Left ventricle myocardium inferior (tissue), 1 donor: Measurements from ENCODE around the gene ANKH. TPM values are rescaled to one million over a fixed set of nuclear protein-coding genes. Genes with fewer than 3 reads are reported as not detected.
"Not testable (repeated sequence)": the region's sequence is repeated elsewhere in the genome, so short reads cannot be mapped to it uniquely, and the experiment has no call there.

ENCODE experiments used
- DNase-seq: peaks from one replicate; pipeline ENCODE4 v3.0.0-alpha.2; 2020
- H3K27ac ChIP-seq: fragments of 200-600 bp; replicated peaks from 2 replicates; pipeline ENCODE4 v1.8.0; 2021
- H3K27me3 ChIP-seq: fragments of 200-600 bp; 2 replicates; pipeline ENCODE4 v1.8.0; 2021; ENCODE audit warnings: low read depth
- H3K36me3 ChIP-seq: fragments of 200-600 bp; 2 replicates; pipeline ENCODE4 v1.8.0; 2021
- H3K4me1 ChIP-seq: fragments of 200-600 bp; 2 replicates; pipeline ENCODE4 v1.8.0; 2021
- H3K4me3 ChIP-seq: fragments of 200-600 bp; 2 replicates; pipeline ENCODE4 v1.8.0; 2021; ENCODE audit warnings: mild to moderate bottlenecking, moderate library complexity
- H3K9me3 ChIP-seq: fragments of 200-600 bp; replicated peaks from 2 replicates; pipeline ENCODE4 v1.8.0; 2021
- intact Hi-C: fragments of 100-400 bp; cut with micrococcal nuclease; formaldehyde crosslinking; loops from one replicate; pipeline ENCODE4 v1.11.0; 2022
- total RNA-seq: library from RNA; stranded (reverse); fragmentation: NEBNext Ultra II Directional; extraction: Animal tissue kit (Norgen Biotek cat#: 25700); gene quantifications from one replicate; pipeline ENCODE4 v1.2.1, GENCODE V29; 2021
- TF ChIP-seq, protein P1 (sequence below): fragments of 200-600 bp; IDR thresholded peaks from 2 replicates; pipeline ENCODE4 v1.8.0; 2021; ENCODE audit warnings: antibody characterized with exemption, mild to moderate bottlenecking, borderline replicate concordance
- donor health status: DM: no; HTN: yes; CAD: no; lungs with severe emphysema.

Gene ANKH
- total RNA-seq, 1 donor from 2014 or later = 227 TPM

DNA sequence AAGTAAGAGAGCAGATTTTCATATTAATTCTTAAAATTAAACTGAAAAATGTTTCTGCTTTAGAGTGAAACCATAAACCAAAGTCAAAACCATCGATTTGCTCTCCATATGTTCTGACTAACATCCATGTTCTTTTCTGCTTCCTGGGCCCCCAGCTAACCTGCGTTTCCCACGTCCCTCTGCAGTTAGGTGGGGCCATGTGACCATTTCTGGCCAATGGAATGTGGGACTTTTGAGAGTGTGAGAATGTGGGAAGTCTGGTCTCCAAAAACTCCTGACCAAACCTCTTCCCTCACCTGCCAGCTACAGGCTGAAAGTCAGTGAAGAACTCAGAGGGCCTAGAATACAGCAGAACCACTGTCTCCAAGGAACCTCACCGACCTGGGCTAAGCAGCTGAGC lies 44.9 kb downstream of the ANKH start:
- H3K27me3 ChIP-seq = no peaks in the 10 kb centered on the region
- H3K4me1 ChIP-seq = peaks cover 79% of the 10 kb centered on the region
- intact Hi-C loops = no loop called here

DNA sequence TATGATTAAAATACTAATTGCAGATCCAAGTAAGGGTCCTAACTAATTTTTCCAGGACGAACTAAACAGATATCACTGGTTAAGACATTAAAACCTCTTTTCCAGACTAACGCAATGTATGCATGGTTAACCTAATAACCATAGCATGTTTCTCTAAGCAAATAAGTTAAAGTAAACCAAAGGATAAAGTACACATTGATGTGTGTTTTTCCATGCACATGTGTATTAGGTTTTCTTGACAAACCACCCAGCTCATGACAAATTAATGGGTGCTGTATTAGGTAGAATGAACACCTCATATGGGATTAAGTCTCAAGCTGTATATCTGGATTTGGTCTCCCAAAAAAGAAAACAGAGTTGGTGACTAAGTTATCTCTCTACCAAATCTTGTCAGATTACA lies 45.6 kb downstream of the ANKH start:
- no peaks in the 10 kb centered on the region for H3K27me3 ChIP-seq
- TF ChIP-seq, protein P1, sequence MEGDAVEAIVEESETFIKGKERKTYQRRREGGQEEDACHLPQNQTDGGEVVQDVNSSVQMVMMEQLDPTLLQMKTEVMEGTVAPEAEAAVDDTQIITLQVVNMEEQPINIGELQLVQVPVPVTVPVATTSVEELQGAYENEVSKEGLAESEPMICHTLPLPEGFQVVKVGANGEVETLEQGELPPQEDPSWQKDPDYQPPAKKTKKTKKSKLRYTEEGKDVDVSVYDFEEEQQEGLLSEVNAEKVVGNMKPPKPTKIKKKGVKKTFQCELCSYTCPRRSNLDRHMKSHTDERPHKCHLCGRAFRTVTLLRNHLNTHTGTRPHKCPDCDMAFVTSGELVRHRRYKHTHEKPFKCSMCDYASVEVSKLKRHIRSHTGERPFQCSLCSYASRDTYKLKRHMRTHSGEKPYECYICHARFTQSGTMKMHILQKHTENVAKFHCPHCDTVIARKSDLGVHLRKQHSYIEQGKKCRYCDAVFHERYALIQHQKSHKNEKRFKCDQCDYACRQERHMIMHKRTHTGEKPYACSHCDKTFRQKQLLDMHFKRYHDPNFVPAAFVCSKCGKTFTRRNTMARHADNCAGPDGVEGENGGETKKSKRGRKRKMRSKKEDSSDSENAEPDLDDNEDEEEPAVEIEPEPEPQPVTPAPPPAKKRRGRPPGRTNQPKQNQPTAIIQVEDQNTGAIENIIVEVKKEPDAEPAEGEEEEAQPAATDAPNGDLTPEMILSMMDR = no peak
- H3K36me3 ChIP-seq = peaks cover 7% of the 10 kb centered on the region
- no peak overlapping the region for H3K27ac ChIP-seq
- no peak for DNase-seq
- H3K4me3 ChIP-seq = no peak overlapping the region
- intact Hi-C loops = no loop called here
- no peaks in the 10 kb centered on the region for H3K9me3 ChIP-seq
- peaks cover 79% of the 10 kb centered on the region for H3K4me1 ChIP-seq

More for the DNA sequence above, 44.9 kb downstream of the ANKH start:
- Histone ChIP-seq H3K36me3 (peaks cover 7% of the 10 kb centered on the region), H3K9me3 (no peaks in the 10 kb centered on the region), H3K27ac (no peak overlapping the region), H3K4me3 (no peak overlapping the region)
- TF ChIP-seq, protein P1 = no peak
- no peak for DNase-seq

DNA sequence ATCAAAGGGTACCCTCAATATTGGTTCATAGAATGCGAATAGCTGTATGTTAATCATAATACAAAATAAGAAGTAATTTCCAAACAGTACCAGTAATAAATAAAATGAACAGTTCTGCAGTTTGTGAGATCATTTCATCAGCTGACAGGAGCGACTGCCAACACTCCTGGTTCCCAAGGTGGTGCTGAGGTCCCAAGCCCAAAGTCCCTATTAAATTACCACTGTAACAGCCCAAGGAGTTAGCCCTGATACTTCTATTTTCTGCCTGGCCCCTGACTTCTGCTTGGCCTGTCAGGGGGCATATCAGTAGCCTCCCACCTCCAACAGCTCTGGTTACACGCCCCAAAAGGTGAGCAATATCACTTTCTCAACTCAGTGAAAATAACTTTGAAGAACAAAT lies 47.1 kb downstream of the ANKH start:
- no peak overlapping the region for H3K4me3 ChIP-seq
- intact Hi-C loops = no loop called here
- no peaks in the 10 kb centered on the region for H3K27me3 ChIP-seq
- H3K4me1 ChIP-seq = peaks cover 71% of the 10 kb centered on the region
- no peaks in the 10 kb centered on the region for H3K9me3 ChIP-seq
- DNase-seq = no peak
- no peak overlapping the region for H3K27ac ChIP-seq
- H3K36me3 ChIP-seq = peaks cover 7% of the 10 kb centered on the region
- TF ChIP-seq, protein P1 = no peak

DNA sequence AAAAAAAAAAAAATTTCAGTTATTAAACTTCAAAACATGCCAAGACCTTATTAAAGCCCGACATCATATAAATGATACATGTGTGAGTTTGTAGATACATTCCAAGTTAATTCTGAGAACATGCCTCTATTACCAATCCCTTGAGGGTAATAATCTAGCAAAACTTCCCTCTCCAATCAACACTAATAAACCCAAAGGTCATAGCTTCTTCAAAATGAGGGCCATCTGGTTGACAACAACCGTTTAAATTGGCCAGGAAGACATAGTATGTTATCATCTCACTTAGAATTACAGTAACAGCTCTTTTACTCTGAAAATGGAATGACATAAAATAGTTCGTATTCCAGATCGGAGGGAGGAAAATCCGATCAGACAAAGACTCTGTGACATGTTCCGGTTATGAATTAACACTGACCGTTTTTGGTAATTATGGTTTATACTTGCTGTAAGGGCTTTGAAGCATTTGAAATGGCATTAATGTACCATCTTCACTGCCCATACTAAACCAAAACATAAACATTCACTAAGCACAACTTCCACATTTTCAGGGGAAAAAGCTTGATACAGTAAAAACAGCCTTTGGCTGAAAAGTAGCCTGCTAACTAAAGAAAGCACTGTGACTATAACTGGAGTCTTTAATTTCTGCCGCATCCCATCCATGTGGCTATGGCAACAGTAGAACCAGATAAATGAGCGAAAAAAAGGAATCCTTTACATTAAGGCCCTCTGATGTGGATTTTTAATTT lies 50.3 kb downstream of the ANKH start:
- Histone ChIP-seq H3K27me3 (no peaks in the 10 kb centered on the region), H3K4me3 (no peak overlapping the region), H3K9me3 (no peaks in the 10 kb centered on the region), H3K27ac (no peak overlapping the region), H3K4me1 (peaks cover 70% of the 10 kb centered on the region), H3K36me3 (no peaks in the 10 kb centered on the region)
- intact Hi-C loops = no loop called here
- TF ChIP-seq, protein P1 = no peak
- no peak for DNase-seq

DNA sequence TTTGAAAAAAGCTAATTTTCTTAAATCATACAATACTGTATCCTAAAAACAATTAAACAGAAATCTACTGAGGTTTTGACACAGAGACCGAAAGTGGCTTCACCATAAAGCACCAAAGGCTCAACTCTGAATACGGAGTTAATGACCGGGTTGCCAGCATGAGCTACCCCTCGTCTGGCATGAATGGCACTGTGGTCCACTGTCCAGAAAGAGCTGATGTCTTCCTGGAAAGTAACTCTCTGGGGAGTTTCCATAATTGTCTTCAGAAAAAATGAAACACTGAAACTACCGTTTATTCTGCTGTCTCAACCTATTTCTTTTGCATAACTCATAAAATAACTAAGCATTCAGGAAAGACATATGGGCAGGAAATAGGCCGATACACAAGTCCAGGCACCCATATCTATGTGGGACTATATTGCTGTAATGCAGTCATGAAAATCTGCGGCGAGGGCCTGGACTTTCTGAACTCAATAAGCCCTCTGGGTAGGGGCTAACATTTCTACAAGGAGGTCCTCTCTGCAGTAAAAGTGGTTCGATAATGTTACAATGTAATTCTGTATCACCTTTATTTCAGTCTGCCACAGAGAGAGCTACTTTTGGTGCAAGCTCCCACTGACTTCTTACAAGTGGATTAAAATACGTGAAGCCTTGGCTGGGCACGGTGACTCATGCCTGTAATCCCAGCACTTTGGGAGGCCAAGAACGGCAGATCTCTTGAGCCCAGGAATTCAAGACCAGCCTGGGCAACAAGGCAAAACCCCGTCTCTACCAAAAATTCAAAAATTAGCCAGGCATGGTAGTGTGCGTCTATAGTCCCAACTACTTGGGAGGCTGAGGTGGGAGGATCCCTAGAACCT lies 52.4 kb downstream of the ANKH start:
- Histone ChIP-seq H3K9me3 (no peaks in the 10 kb centered on the region), H3K36me3 (no peaks in the 10 kb centered on the region), H3K4me1 (peaks cover 55% of the 10 kb centered on the region), H3K4me3 (no peak overlapping the region), H3K27me3 (no peaks in the 10 kb centered on the region), H3K27ac (no peak overlapping the region)
- TF ChIP-seq, protein P1 = no peak
- intact Hi-C loops = no loop called here
- no peak for DNase-seq

DNA sequence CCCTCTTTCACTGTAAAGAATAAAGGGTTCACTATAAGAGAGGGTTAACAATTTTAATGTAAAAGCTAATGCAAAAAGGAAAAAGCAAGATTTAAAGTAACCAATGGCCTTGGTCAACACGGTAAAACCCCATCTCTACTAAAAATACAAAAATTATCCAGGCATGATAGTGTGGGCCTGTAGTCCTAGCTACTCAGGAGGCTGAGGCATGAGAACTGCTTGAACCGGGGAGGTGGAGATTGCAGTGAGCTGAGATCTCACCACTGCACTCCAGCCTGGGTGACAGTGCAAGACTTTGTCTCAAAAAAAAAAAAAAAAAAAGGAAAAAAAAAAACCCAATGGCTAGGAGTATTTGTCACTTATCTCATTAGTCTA lies 53.8 kb downstream of the ANKH start:
- intact Hi-C loops, H3K9me3 ChIP-seq, H3K4me3 ChIP-seq, H3K27ac ChIP-seq, DNase-seq, H3K36me3 ChIP-seq, H3K27me3 ChIP-seq: not testable (repeated sequence)
- H3K4me1 ChIP-seq = peaks cover 59% of the 10 kb centered on the region
